T-helper 1 cell (primary cell): ENCODE measurements around the gene GCC2.
"Not testable (repeated sequence)": the region's sequence is repeated elsewhere in the genome, so short reads cannot be mapped to it uniquely, and the experiment has no call there.

ENCODE experiments used
- DNase-seq, 5 donors: peaks; one replicate each; pipeline ENCODE4 v3.0.0-alpha.2; 2012 to 2020

GCC2 gene

DNA sequence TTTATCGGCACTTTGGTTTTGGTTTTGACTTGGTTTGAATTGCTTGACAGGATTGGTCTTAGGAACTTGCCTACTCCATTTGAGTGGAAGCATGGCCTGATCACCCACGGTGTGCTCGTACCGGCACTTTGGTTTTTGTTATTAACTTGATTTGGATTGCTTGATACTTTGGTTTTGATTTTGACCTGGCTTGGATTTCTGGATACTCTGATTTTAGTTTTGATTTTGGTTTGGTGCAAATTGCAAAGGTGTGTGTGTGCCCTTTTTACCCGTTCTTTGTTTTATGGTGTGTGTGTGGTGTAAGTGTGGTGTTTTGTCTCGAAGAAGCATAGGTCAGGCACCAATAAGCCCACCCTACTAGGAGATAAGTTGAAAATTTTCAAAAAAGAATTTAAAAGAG is 75.7 kb downstream of the GCC2 start:
- DNase-seq = not testable (repeated sequence)

DNA sequence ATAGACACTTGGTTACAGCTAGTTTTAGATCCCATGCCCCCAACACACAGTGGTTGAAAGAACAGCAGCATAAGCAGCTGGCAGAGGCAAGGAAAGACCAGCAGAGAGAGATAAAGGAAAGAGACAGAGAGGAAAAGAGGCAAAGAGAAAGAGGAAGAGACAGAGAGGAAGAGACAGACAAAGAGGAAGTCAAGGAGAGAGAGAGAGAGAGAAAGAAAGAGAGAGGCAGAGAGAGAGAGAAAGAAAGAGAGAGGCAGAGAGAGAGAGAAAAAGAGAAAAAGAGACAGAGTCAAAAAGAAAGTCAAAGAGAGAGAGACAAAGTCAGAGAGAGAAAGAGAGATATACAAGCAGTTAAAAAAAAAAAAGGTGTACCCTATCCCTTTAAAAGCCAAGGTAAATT is 76.3 kb downstream of the GCC2 start:
- DNase-seq = not testable (repeated sequence)

DNA sequence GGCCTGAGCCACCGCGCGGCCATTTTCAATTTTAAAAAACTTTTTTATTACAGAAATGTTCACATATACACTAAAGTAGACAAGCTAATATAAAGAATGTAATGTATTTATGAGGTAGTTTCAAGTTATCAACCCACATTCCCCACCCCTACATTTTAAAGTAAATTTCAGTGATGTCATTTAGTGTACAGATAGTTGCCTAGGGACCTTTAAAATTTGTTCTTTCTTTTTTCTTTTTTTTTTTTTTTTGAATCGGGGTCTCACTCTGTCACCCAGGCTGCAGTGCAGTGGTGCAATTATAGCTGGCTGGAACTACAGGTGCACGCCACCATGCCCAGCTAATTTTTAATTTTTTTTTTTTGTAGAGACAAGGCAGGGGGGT is 82.7 kb downstream of the GCC2 start:
- no peak for DNase-seq

DNA sequence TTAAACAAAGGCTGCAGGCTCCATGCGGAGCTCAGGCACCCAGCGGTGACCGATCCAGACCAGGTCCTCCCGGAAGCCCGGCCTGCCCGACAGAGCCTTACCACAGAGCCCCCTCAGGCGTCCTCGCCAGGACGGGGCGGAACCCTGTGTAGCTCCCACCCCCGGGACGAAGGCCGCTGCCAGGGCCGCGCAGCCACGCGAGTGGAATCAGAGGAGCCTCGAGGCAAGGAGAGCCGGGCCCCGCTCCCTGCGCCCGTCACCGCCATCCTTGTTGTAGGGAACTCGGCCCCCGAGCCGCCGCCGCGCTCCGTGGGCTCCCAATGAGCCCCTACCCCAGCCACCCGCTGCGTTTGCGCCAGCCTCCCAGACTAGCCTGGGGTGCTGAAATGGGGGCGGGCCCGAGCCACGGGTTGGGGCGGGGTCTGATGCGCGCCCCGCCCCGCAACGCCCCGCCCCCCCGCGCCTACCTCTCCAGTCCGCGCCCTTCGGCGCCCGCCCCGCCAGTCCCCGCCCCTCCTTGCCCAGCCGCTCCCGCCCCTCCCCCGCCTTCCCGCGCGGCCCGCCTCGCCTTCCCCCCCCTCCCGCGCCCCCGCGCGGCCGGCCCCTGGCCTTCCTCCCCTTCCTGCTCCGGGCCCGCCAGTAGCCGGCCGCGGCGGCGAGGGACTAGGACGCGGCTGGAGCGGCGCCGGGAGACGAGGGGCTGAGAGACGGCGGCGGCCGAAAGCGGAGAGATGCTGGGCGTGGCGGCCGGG is 85.0 kb downstream of the GCC2 start, which contains the start of gene LIMS1:
Gene LIMS1, plus strand, starts transcription at position 639 of the 752 bp plus-strand sequence. Its CDS starts 93 bp downstream, at position 732.
- peak; percentile 82 to 89 (median 85) for DNase-seq

DNA sequence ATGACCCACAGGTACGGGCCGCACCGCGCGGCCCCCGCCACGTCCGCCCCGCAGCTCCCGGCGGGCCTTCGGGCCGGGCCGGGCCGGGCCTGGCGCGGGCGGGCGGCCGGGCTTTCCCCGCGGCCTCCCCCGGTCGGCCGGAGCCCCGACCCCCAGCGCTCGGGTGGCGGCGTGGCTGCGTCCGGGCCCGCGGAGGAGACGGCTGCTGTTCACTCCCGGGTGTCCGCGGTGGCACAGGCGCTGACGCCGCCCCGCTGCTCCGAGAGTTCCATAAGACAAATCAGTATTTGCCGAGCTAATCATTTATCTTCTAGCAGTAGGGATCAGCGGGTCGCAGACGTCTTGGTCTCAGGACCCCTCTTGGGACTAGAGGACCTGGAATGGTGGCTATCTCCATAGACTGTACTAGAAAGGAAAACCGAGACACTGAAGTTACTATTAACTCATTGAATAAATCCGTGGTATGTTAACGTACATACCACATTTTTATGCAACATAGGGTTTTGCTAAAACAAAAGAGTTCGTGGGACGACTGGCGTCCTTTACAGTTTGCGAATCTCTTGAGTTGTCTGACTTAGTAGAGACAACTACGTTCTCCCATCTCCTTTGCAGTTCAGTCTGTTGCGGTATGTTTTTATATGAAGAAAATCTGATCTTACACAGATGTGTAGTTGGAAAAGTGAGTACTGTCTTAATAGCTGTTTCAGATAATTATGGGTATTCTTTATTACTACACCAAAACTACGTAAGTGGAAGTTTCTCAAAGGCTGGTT is 85.8 kb downstream of the GCC2 start:
- DNase-seq = peak in 3 of 5 donors; percentile 13 to 43 (median 25)

DNA sequence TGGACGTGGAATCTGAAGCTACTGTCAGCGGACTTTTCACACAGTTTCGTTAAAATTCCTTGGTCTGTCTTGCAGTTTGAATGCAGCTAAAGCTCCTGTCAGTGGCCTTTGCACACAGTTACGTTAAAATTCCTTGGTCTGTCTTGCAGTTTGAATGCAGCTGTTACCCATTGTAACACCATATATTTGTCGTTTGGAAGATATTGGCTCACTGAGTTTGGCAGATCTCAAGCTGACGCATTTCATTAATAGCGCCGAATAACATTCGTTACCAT is 86.3 kb downstream of the GCC2 start:
- no peak for DNase-seq

DNA sequence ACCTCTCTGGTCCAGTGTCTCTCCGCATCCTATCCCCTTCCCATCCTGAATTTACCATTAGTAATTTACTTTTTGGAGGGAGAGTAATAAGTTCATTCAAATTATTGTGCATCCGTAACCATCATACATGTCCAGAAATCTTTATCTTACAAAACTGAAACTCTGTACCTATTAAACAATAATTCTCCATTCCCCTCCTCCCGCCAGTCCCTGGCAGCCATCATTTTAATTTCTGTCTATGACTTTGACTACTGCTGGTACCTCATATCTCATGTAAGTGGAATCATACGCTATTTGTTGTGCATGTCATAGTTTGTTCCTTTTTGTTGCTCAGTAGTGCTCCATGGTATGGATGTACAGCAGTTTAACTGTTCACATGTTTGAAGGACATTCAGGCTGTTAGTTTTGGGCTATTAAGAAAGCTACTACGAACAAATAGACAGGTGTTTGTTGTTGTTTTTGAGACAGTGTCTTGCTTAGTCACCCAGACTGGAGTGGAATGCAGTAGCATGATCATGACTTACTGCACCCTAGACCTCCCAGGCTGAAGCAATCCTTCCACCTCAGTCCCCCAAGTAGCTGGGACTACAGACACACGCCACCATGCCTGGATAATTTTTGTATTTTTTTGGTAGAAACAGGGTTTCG is 87.3 kb downstream of the GCC2 start:
- DNase-seq = no peak

DNA sequence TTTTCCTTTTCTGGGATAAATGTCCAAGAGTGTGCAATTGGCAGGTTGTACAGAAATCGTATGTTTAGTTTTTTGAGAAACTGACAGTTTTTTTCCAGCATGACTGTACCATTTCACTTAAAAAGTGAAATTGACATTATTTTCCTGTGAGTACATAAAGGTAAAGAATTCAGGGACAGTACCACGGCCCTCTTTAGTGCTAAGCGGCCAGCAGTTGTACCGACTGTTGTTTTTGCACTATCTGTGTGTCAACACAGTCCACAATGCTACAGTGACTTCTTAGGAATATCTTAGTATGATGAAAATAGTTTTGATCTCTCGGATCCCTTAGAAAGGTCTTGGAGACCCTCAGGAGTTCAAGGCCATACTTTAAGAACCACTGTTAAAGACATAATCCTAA is 87.9 kb downstream of the GCC2 start:
- DNase-seq = no peak

DNA sequence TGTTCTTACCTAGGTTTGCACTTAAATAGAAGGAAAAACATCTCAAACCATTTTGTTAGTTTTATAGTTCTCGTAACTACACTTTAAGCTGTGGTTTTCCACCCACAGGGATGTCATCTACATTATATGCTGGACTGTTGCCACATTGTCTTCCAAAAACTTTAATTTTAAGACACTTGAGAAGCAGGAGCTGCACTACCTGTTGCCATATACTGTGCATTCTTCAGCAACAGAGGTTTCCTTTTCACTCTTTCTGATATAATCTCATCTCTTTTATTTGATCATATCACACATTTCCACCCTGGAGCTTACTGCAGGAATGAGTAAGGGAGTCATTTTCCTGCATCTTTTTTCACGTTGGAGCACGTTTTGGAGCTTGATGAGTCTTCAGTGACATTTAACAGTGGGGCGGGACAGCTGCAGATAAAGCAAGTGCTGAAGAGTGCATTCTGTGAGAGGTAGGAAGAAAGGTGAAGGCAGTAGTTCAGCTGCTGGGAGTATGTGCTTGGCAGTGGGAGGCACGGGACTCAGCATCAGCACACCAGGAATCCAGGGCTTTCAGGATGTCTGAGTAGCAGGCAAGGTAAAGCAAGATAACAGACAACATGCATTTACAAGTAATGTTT is 89.1 kb downstream of the GCC2 start:
- no peak for DNase-seq

DNA sequence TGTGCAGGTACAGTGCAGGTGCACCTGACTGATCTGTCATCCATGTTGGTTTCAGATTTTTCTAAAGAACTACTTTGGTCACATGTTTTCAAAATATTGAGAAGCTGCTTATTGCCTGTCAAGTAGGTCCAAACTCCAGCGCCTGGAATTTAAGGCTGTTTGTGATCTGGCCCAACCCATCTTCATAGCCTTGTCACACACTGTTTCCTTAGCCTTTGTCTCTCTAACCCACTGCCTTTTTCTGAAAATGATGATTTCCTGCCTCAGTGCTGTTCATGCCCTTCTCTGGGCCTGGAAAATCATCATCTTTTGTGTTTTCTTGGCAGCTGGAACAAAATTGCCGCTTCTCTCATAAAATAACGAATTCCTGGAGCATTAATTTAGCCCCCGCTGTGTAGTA is 92.4 kb downstream of the GCC2 start:
- DNase-seq = no peak

DNA sequence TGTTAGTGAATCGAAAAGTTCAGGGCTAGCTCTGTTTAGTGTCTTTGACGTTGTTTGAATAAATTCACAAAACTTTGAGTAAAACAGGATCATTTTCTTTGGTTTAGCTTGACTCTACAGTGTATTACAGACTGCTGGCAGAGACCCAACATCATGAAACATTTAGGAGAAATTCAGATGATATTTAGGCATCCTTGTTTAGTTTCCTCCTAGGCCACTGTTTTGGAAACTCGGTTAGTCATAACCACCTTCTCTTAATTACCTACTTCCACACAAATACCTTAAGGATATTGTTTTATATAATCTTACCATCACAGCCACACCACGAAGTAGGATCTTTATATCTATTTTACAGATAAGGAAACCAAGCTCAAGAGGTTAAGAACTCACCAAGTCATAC is 93.1 kb downstream of the GCC2 start:
- no peak for DNase-seq

DNA sequence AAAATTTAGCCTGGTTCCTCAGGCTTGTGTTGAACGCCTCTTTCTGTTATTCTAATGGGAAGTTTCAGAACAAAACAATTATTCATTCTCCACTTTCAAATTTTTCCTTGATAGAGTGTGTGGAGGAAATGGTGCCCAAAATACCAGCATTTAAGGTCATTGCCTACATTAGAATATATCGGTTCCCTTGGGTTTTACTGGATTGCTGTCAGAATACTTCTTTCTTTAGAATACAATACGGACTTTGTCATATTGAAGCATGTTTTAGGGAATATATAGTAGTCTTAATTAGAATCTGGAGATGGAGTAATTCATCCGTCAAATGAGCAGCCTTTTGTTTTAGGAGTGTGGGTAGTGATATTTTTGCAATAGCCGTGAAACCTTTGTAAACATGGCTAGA is 98.6 kb downstream of the GCC2 start:
- DNase-seq = no peak

DNA sequence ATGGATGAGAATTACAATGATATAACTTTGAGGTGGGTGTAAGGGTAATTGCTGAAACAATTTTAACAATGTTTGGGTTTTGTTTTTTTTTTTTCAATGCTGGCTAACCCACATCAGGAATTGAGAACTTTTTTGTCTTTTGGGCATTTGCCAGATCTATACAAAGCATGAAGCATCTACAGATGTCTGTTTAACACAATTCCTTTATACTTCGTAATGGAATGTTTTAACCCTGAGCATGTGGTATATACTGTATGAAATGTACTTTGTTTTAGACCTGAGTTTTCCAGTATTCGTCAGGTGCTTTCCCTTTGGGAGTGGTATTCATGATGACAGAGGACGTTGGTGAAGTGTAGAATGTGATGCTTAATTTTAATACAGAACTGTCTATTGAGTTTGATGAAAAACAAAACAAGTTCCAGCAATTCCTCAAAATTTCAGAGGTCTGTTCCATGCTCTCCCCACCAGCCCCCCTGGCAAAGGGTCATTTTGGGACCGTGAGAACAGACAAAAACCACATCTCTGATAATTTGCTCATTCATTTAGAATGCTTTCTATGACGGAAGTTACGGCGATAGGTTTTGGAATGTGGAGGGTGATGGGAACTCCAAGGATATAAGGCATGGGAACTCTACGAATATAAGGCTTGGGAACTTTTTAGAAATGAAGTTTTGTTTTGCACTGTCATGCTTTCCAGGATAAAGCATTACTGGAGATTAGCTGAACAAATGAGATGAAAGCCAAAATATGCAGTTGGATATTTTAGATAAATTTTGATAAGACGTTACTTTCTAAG is 99.4 kb downstream of the GCC2 start:
- no peak for DNase-seq

DNA sequence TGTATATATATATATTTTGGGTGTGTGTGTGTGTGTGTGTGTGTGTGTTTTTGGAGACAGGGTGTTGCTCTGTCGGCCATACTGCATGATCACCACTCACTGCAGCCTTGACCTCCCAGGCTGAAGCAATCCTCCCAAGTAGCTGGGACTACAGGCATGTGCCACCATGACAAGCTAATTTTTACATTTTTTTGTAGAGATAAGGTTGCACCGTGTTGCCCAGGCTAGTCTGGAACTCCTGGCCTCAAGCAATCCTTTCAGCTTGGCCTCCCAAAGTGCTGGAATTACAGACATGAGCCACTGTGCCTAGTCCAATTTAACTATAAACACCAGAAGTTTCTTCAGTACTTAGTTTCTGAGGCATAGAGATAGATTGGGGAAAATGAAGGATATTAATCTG is 103.6 kb downstream of the GCC2 start:
- no peak for DNase-seq

DNA sequence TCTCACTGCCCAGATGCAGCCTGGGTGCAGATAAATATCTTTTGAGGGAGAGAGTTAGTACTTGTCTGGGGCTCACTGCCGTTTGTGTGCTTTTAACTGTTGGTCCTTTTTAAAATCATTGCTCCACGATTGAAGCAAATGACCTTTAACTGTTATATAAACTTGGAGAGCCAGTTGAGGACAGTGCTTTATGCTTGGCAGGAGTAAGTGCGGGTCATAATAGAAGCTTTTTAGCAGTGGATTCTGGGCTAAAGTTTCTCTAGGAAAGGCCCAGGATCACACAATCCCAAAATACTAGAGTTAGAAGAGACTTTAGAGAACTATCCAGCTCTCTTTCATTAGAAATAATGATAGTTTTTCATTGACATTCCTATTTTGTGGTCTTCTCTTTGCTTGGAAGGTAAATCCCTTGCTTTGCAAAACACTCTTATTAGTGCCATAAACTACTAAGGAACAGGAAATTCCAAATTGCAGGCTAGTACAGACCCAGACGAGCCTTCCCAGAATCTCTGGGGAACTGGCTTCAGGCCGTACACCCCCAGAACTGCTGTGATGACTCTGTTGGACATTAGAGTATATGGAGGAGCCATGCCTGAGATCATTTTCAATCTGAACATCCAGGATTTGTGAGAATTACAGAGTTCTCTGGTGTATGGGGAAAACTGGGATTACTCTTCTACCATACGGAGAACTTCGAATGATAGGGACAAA is 104.4 kb downstream of the GCC2 start:
- no peak for DNase-seq

DNA sequence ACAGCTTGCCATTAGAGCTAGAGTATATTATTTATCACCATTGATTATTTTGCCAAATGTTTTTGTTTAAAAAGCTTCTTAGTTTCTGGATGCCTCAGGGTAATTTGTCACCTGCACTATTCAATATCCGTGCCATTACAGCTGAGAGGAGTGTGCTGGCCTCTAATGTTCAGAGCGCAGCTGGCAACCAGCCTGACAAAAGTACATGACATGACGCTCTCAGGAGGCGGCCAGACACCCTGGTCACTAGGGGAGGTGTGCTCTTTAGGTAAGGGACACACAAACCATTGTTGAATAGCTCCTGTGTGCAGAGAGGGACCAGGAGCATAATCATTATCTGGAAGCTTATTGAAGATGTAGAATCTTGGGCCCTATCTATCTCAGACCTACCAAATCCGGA is 105.5 kb downstream of the GCC2 start:
- DNase-seq = no peak

DNA sequence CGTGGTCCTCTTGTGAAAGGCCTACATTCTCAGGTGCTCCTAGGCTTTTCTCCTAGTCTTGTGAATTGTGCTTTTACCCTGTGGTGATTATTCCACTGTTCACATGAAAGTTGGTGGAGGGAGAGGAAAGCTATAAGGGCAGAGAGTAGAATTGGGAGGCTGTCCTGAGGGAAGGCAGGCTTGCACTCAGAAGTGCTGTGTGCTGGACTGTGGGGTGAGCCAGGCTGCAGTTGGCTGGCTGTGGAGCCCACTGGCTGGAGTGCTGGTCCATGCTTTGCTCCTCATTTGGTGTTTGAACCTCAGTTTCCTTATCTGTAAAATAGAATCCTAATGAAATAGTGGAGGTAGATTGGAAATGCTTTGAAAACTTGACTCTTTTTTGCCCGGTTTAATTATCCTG is 106.6 kb downstream of the GCC2 start:
- no peak for DNase-seq

DNA sequence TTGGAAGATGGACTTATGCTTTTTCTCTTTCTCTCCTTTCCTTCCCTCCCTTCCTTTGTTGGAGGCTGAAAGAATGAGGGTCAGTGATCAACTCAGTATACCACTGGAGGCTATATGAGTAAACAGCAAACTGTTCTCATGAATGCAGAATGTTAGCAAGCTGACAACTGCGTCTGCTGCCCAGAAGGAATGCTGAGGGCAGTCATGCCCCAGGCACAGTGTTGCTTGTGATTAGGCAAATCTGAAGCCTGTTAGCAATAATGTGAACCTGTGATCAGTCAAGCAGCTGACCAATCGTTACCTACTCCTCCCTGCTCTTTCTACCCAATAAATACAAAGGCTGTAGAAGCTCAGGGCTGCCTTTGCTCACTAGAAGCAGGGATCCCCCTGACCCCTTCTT is 107.6 kb downstream of the GCC2 start:
- DNase-seq = not testable (repeated sequence)
